Muscle of arm (tissue), 14 donors: ENCODE measurements around the gene DYRK1B. TPM values are rescaled to one million over a fixed set of nuclear protein-coding genes. Genes with fewer than 3 reads are reported as not detected.
"Not testable (repeated sequence)": the region's sequence is repeated elsewhere in the genome, so short reads cannot be mapped to it uniquely, and the experiment has no call there.

ENCODE experiments used
- DNase-seq: peaks from one replicate; pipeline ENCODE4 v3.0.0-alpha.2; 2013
- long read RNA-seq, 11 donors: transcript quantifications; one replicate each; lab custom pipeline, GENCODE V29; 2026
- polyA plus RNA-seq, 12 donors: library from polyadenylated mRNA; unstranded; fragments of 120-200 nt; gene quantifications; one replicate each; pipeline ENCODE4 v1.2.1, GENCODE V29; 2013; ENCODE audit not compliant: insufficient read length in 12 of 12

The DYRK1B gene
- 10 to 100 TPM in 11 of 12 donors, not detected in 1; 30.2 to 72.9 (median 46.0) TPM for polyA plus RNA-seq
- long read RNA-seq, donor 1, partial matches to known transcripts: 0 of 5 reads
- long read RNA-seq, donor 1, other reads (novel, unspliced or antisense): 0 of 5 reads
- long read RNA-seq, donor 2, transcript DYRK1B-204 (11 exons, 2,724 nt): major isoform, 6 of 30 reads
- long read RNA-seq, donor 2, partial matches to known transcripts: 14 of 30 reads
- long read RNA-seq, donor 2, other reads (novel, unspliced or antisense): 0 of 30 reads
- long read RNA-seq, donor 3, partial matches to known transcripts: 0 of 4 reads
- long read RNA-seq, donor 3, other reads (novel, unspliced or antisense): 0 of 4 reads
- long read RNA-seq, donor 4, partial matches to known transcripts: 0 of 6 reads
- long read RNA-seq, donor 4, other reads (novel, unspliced or antisense): 0 of 6 reads
- long read RNA-seq, donor 5, transcript DYRK1B-201 (11 exons, 2,535 nt): major isoform, 5 of 13 reads
- long read RNA-seq, donor 5, partial matches to known transcripts: 0 of 13 reads
- long read RNA-seq, donor 5, other reads (novel, unspliced or antisense): 0 of 13 reads
- long read RNA-seq, donor 6, partial matches to known transcripts: 0 of 5 reads
- long read RNA-seq, donor 6, other reads (novel, unspliced or antisense): 0 of 5 reads
- long read RNA-seq, donor 7, partial matches to known transcripts: 0 of 4 reads
- long read RNA-seq, donor 7, other reads (novel, unspliced or antisense): 0 of 4 reads
- long read RNA-seq, donor 8, transcript DYRK1B-204 (11 exons, 2,724 nt): minor isoform, 5 of 17 reads
- long read RNA-seq, donor 8, transcript DYRK1B-201 (11 exons, 2,535 nt): major isoform, 7 of 17 reads
- long read RNA-seq, donor 8, partial matches to known transcripts: 5 of 17 reads
- long read RNA-seq, donor 8, other reads (novel, unspliced or antisense): 0 of 17 reads
- long read RNA-seq, donor 9, partial matches to known transcripts: 11 of 16 reads
- long read RNA-seq, donor 9, other reads (novel, unspliced or antisense): 0 of 16 reads
- long read RNA-seq, donor 10, transcript DYRK1B-201 (11 exons, 2,535 nt): major isoform, 8 of 15 reads
- long read RNA-seq, donor 10, partial matches to known transcripts: 0 of 15 reads
- long read RNA-seq, donor 10, other reads (novel, unspliced or antisense): 0 of 15 reads
- long read RNA-seq, donor 11, partial matches to known transcripts: 0 of 3 reads
- long read RNA-seq, donor 11, other reads (novel, unspliced or antisense): 0 of 3 reads

DNA sequence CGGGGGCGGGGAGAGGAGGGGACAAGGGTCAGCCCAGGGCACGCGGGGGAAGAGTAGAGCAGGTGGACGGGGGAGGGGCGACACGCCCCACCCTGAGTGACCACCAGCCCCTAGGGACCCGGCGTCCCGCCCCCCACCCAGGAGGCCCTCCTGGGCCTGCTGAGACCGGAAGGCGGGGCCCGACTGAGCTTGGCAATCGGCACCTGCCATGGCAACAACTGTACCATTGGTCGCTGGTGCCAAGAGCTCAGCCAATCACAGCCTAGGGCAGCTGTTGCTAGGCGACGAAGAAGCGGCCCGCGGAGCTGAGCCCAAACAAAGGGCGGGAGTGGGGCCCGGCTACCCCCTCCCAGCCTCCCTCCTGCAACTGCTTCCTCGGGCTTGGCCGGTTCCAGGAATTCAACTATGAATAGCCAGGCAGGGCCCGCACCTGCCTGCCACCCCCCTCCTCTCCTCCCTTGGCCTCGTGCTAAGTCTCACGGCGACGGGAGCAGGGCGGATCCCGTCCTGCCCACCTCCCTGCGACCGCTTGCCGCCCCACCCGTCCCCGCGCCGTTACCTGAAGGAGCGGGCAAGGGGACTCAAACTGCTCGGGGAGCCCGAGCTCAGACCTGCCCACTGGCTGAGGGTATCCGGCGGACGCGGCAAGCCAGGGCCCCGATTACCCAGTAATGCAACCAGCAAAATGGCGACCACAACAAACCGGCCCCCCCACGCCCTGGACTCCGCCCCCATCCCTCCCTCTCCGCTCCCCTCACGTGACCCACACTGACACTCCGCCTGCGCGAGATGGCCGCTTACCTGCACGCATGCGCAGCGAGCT, at the start of gene DYRK1B:
Gene DYRK1B, minus strand, starts transcription at position 699 of the 823 bp plus-strand sequence. CDS start 2,295 bp downstream, outside the sequence.
- peak; percentile 98 for DNase-seq

- DNase-seq: not testable (repeated sequence)
Observed at GRCh38 chr19:39882645-39883044, 48.7 kb upstream of the DYRK1B start.

DNA sequence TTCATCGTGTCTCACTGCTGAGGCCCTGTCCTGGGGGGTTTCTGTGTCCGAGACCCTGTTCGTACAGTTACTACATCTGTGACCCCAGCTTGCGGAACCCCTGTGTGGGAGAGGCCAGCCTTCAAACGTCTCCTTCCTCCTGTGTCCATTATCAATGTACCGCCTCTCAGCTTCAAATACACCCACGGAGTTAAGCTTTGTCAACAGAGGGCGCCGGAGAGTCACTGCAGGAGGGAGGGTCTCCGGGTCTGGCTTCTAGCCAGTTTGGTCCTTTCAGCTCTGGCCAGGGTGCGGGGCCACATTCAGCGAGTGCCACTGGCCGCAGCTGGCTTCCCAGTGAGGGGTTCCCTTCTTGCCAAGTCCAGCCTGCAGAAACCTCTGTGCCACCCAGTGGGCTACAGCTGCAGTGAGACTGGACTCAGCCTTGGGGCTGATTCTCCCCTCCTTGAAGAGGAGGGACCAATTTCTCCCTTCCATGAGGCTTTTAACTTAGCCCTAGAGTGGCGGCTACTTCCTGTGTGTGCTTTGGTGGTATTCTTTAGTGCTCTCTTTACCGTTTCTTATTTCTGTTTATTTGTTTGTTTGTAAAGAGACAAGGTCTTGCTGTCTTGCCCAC, 47.6 kb upstream of the DYRK1B start:
- not testable (repeated sequence) for DNase-seq

DNA sequence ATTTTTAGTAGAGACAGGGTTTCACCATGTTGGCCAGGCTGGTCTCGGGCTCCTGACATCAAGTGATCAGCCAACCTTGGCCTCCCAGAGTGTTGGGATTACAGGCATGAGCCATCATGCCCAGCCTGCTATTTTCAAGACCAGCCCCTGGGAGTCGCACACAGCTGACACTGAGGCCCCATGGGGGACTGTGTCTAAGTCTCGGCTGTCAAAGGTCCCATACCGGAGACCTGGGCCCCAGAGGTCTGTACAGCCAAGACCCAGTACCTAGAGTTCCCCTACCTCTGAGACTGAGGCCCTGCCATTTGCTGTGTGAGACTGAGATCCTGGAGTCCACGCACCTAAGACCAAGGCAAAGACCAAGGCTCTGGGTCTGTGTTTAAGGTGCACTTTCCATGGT, 46.3 kb upstream of the DYRK1B start:
- DNase-seq: not testable (repeated sequence)

GRCh38 chr19:39879796-39880195, 45.8 kb upstream of the DYRK1B start:
- DNase-seq: not testable (repeated sequence)

- DNase-seq: not testable (repeated sequence)
Observed at GRCh38 chr19:39878866-39879265, 44.9 kb upstream of the DYRK1B start.

DNA sequence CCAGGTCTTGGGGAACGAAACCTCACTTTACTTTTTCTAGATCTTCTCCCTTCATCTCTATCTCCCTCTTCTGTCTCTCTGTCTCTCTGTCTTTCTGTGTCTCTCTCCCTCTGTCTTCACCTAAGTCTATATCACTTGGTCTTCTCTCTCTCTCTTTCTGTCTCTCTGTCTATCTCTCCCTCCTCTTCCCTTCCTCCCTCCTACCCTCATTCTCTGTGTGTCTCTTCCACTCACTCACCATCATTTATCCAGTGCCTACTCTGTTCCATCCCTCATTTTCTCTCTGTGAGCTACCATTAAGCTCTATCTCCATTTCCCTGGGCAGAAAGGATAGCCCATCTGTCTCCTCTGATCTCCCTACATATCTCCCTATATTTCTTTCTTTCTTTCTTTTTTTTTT, 44.4 kb upstream of the DYRK1B start:
- DNase-seq: no peak

- DNase-seq: not testable (repeated sequence)
Observed at GRCh38 chr19:39877982-39878381, 44.0 kb upstream of the DYRK1B start.

GRCh38 chr19:39877488-39877887, 43.5 kb upstream of the DYRK1B start:
- not testable (repeated sequence) for DNase-seq

DNA sequence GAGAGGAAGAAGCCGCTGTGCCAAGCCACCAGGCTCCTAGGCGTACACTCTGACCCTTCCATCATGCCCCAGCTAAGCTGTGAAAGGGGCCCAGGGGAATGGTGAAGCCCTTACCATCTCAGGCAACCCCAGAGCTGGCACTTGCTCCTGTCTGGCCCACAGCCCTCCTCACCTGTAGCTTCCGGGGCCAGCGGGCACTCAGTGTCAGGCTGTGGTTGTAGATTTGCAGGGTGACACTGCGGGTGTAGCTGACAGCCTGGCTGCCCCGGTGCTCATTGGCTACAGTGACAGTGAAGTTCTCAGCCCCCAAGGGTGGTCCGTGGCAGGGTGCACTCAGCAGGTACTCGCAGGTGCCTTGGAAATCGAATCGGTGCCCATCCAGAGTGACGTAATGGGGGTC, 42.5 kb upstream of the DYRK1B start:
- not testable (repeated sequence) for DNase-seq

DNA sequence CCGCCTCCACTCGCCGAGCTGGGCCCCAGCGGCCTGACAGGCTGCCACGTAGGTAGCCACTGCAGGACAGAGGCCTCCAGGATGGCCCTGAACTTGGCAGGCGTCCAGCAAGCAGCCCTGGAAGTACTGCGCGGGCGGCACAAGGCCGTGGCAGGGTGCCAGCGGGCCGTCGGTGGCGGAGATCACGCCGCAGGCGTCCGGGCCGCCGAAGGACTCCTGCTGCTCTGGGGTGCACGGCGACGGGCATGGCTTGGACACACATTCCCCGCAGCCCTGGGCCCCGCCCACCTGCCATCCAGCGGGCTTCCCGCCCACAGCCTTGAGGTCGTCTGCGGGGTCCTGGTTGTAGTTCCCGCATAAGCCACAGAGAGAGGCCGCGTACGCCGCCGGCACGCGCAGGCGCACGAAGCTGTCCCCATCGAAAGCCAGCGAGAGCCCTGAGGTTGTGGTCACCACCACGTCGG, 41.5 kb upstream of the DYRK1B start:
- DNase-seq: not testable (repeated sequence)

DNA sequence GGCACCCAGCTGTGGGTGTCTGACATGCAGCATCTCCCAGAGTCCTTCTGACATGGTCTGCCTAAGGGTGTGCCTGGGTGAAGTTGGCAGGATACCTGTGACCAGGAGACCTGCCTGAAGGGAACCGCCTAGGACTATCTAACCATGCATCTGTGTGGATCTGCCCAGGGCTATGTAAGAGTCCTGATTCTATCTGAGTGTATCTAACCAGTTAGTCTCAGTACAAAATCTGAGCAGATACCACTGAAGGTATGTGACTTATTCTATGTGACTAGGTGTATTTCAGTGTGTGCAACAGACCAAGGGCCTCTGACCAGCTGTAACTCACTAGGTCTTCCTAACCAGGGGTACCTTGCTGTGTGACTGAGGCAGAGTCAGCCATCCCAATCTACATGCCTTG, 40.4 kb upstream of the DYRK1B start:
- no peak for DNase-seq

GRCh38 chr19:39873385-39873784, 39.4 kb upstream of the DYRK1B start:
- DNase-seq: no peak

DNA sequence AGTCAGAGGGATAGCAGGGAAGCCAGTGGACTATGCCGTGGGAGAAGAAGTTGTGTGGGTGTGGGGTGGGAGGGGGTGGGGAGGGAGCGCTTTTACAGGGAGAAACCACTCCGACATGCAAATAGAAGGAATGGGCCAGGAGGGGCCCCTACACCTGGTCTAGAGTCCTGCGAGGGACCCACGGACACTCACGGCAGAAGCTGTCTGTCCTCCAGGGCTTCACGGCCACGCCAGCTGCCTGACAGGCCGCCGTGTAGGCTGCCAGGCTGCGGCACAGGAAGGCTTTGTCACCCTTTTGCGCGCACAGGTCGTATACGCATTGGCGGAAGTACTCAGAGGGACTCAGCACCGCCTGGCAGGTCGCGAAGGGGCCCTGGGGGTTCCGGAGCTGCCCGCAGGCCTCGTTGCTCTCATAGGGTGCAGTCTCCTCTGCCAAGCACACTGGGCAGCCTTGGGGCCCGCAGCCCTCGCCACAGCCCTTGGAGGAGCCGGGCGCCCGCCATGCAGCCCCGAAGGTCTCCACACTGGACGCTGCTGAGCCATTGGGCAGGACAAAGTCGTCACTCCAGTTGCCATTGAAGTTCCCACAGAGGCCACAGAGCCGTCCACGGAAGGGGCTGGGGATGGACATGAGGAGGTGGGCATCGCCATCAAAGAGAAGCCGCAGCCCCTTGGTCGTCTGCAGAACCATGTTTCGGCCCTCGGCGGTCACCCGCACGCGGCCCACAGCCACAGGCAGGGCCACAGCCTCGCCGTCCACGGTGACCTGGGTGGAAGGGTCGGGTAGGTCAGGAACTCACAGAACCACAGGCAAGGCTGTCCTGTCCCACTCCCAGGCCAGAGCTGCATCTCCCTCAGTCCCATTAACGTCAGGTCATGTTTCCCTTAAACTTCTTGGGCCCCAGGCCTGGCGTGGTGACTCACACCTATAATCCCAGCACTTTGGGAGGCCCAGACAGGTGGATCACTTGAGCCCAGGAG, 38.2 kb upstream of the DYRK1B start:
- DNase-seq: no peak

GRCh38 chr19:39871362-39871761, 37.4 kb upstream of the DYRK1B start:
- DNase-seq: no peak

GRCh38 chr19:39870171-39870971, 36.4 kb upstream of the DYRK1B start:
- DNase-seq: no peak

DNA sequence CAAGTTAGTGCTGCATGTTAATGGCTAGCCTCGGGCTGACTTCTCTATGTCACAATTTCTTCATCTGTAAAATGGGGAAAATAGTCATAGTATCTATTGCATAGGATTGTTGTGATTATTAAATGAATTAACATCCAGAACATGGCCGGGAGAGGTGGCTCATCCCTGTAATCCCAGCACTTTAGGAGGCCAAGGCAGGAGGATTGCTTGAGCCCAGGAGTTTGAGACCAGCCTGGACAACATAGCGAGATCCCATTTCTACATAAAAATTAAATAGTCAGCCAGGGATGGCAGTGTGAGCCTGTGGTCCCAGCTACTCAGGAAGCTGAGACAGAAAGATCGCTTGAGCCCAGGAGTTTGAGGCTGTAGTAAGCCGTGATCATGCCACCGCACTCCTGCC, 34.0 kb upstream of the DYRK1B start:
- no peak for DNase-seq

GRCh38 chr19:39867133-39867532, 33.2 kb upstream of the DYRK1B start:
- DNase-seq: no peak
